Keratinocyte (primary cell): Measurements from ENCODE around the gene BEAN1.

Source experiments
- CTCF ChIP-seq, 3 experiments: IDR thresholded peaks in 1 of 3; conservative IDR thresholded peaks in 1 of 3; optimal IDR thresholded peaks in 1 of 3; 2 replicates in 2 of 3; 3 replicates in 1 of 3; pipeline versions ENCODE3 to v1.5.1; 2011; ENCODE audit warnings: low read length in 3 of 3, mild to moderate bottlenecking in 3 of 3, moderate library complexity in 2 of 3, control low read depth in 1 of 3, inconsistent platforms in 1 of 3; ENCODE audit not compliant: insufficient read depth in 2 of 3; ENCODE audit errors: extremely low read depth in 1 of 3
- EZH2 ChIP-seq: IDR thresholded peaks from one replicate; pipeline ENCODE4 v1.6.1; 2012; ENCODE audit warnings: inconsistent platforms, mild to moderate bottlenecking, low read length, moderate library complexity

- no peak for TF ChIP-seq EZH2
- no peak for TF ChIP-seq CTCF (optimal IDR thresholded peaks at IDR 0.05 in 1 of 3, IDR thresholded peaks at IDR 0.05 in 1 of 3, conservative IDR thresholded peaks at IDR 0.05 in 1 of 3; ENCODE audit: extremely low read depth in 1 of 3, insufficient read depth in 2 of 3, low read length in 3 of 3)
Measured at GRCh38 chr16:66520406-66521170, 93.5 kb downstream of the BEAN1 start.
